ENCODE measurements around the gene TTC3. TPM values are rescaled to one million over a fixed set of nuclear protein-coding genes. Genes with fewer than 3 reads are reported as not detected.
A peak's percentile ranks its signal among the peaks of the same experiment; 100 is the strongest.

TTC3 gene
- total RNA-seq, 1 donor from 2014 or later = 223 TPM

DNA sequence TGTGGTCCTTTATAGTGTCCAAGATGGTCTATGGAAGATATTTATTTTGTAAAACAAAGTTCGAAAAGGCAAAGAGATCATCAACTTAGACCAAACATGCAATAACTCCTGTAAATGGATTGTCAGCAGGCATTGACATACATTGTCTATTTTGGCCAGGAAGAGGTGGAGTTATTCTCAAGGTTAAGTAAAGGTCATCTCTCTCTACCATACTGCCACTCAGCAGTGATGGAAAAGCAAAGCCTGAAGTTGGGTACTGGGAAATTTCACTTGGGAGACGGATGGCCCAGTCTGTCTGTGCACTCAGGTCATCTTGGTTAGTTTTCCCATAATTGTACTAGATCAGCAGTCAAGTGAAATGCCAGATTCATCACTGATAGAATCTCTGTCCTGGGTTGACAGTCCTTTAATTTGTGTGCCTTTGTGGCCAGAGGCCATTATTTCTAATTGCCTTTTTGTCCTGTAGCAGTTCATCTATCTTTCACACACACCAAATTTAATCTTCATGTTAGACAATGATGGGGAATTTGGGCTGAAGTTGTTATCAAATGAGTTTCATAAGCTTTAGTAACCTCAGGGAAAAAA is 17.7 kb upstream of the TTC3 start:
- no peak for TF ChIP-seq EZH2 (IDR thresholded peaks at IDR 0.05; ENCODE audit: insufficient read depth, low read length)
- TF ChIP-seq, protein P1, sequence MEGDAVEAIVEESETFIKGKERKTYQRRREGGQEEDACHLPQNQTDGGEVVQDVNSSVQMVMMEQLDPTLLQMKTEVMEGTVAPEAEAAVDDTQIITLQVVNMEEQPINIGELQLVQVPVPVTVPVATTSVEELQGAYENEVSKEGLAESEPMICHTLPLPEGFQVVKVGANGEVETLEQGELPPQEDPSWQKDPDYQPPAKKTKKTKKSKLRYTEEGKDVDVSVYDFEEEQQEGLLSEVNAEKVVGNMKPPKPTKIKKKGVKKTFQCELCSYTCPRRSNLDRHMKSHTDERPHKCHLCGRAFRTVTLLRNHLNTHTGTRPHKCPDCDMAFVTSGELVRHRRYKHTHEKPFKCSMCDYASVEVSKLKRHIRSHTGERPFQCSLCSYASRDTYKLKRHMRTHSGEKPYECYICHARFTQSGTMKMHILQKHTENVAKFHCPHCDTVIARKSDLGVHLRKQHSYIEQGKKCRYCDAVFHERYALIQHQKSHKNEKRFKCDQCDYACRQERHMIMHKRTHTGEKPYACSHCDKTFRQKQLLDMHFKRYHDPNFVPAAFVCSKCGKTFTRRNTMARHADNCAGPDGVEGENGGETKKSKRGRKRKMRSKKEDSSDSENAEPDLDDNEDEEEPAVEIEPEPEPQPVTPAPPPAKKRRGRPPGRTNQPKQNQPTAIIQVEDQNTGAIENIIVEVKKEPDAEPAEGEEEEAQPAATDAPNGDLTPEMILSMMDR (IDR thresholded peaks at IDR 0.05; ENCODE audit: insufficient read depth, low read depth, low read length) = no peak
- H3K79me2 ChIP-seq (ENCODE audit: insufficient read depth, low read length) = no peaks in the 10 kb centered on the region
- DNase-seq (ENCODE audit: low read depth) (no peak), FAIRE-seq (no peak)
- no peaks in the 10 kb centered on the region for H3K9me3 ChIP-seq (ENCODE audit: insufficient read depth, low read depth, low read length)
- no peak overlapping the region for H3K27ac ChIP-seq (ENCODE audit: low read depth, low read length)
- Mint-ChIP-seq H3K4me1 (ENCODE audit: low read depth, unreplicated experiment) (peaks cover 5% of the 10 kb centered on the region), H3K27me3 (ENCODE audit: low read depth, unreplicated experiment) (peaks cover 2% of the 10 kb centered on the region), H3K27ac (ENCODE audit: unreplicated experiment) (no peak overlapping the region), H3K9me3 (ENCODE audit: unreplicated experiment) (peaks cover 8% of the 10 kb centered on the region), H3K36me3 (ENCODE audit: low read depth, unreplicated experiment) (no peaks in the 10 kb centered on the region), H3K4me3 (ENCODE audit: unreplicated experiment) (no peak overlapping the region)
- no peak overlapping the region for H3K9ac ChIP-seq (ENCODE audit: low read length)
- peaks cover 5% of the 10 kb centered on the region for H3K4me1 ChIP-seq (ENCODE audit: insufficient read depth, low read length)
- H3K36me3 ChIP-seq (ENCODE audit: insufficient read depth, low read length) = no peaks in the 10 kb centered on the region
- H3K4me2 ChIP-seq (ENCODE audit: low read length) = no peak overlapping the region
- H3K27me3 ChIP-seq (ENCODE audit: insufficient read depth, low read length) = no peaks in the 10 kb centered on the region
- H4K20me1 ChIP-seq (ENCODE audit: insufficient read depth, low read length) = no peaks in the 10 kb centered on the region
- no peak overlapping the region for H3K4me3 ChIP-seq (ENCODE audit: insufficient read depth, low read depth, low read length)
- H2AFZ ChIP-seq (ENCODE audit: low read depth, low read length) = no peak overlapping the region

DNA sequence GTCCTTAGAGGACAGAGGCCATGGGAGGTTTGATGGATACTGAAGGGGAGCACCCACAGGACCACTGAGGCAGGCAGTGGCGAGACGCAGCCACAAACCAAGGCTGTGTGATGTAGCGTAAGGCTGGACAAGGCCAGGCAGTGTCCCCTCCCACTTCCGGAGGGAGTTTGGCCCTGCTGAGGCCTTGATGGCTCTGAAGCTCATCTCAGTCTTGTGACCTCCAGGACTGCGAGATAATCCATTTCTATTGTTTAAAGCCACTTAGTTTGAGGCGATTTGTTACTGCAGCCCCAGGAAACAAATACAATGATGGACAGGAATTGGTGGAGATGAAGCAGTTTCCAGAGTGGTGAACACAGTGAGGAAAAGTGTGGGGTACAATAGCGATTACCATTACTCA is 15.4 kb upstream of the TTC3 start:
- H2AFZ ChIP-seq (ENCODE audit: low read depth, low read length) = no peak overlapping the region
- H3K4me2 ChIP-seq (ENCODE audit: low read length) = no peak overlapping the region
- no peak overlapping the region for H3K4me3 Mint-ChIP-seq (ENCODE audit: unreplicated experiment)
- no peak overlapping the region for H3K9ac ChIP-seq (ENCODE audit: low read length)
- no peak overlapping the region for H3K27ac Mint-ChIP-seq (ENCODE audit: unreplicated experiment)
- no peak for TF ChIP-seq EZH2 (IDR thresholded peaks at IDR 0.05; ENCODE audit: insufficient read depth, low read length)
- TF ChIP-seq, protein P1 (IDR thresholded peaks at IDR 0.05; ENCODE audit: insufficient read depth, low read depth, low read length) = no peak
- H3K27ac ChIP-seq (ENCODE audit: low read depth, low read length) = no peak overlapping the region
- peaks cover 21% of the 10 kb centered on the region for H3K4me1 ChIP-seq (ENCODE audit: insufficient read depth, low read length)
- FAIRE-seq (no peak), DNase-seq (ENCODE audit: low read depth) (no peak)
- H3K36me3 Mint-ChIP-seq (ENCODE audit: low read depth, unreplicated experiment) = no peaks in the 10 kb centered on the region
- H3K9me3 Mint-ChIP-seq (ENCODE audit: unreplicated experiment) = peaks cover 8% of the 10 kb centered on the region
- H3K9me3 ChIP-seq (ENCODE audit: insufficient read depth, low read depth, low read length) = no peaks in the 10 kb centered on the region
- no peaks in the 10 kb centered on the region for H3K36me3 ChIP-seq (ENCODE audit: insufficient read depth, low read length)
- H3K27me3 Mint-ChIP-seq (ENCODE audit: low read depth, unreplicated experiment) = peaks cover 2% of the 10 kb centered on the region
- no peak overlapping the region for H3K4me3 ChIP-seq (ENCODE audit: insufficient read depth, low read depth, low read length)
- H3K27me3 ChIP-seq (ENCODE audit: insufficient read depth, low read length) = no peaks in the 10 kb centered on the region
- no peaks in the 10 kb centered on the region for H4K20me1 ChIP-seq (ENCODE audit: insufficient read depth, low read length)
- peaks cover 16% of the 10 kb centered on the region for H3K4me1 Mint-ChIP-seq (ENCODE audit: low read depth, unreplicated experiment)
- no peaks in the 10 kb centered on the region for H3K79me2 ChIP-seq (ENCODE audit: insufficient read depth, low read length)

DNA sequence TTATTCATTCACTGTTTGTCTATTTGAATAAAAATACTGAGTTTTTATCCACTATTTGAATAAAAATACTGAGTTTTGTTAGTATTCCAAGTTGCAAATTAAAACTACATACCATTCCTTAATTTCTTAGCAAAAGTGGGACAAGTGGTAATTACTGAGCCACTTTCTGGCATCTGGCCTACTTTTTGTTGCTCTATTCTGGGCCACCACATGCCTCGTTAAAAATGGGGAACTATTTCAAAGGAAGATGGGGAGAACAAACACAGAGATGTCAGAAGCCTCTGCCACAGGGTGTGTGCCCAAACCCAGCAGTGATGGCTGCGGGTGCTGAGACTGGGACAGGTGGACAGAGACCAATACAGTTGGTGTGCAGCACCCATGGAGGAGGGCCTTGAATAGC is 14.8 kb upstream of the TTC3 start:
- peaks cover 21% of the 10 kb centered on the region for H3K4me1 ChIP-seq (ENCODE audit: insufficient read depth, low read length)
- peaks cover 8% of the 10 kb centered on the region for H3K9me3 Mint-ChIP-seq (ENCODE audit: unreplicated experiment)

More for the DNA sequence above, 14.8 kb upstream of the TTC3 start:
- no peak overlapping the region for H3K4me3 ChIP-seq (ENCODE audit: insufficient read depth, low read depth, low read length)
- no peaks in the 10 kb centered on the region for H3K36me3 ChIP-seq (ENCODE audit: insufficient read depth, low read length)
- no peak for TF ChIP-seq EZH2 (IDR thresholded peaks at IDR 0.05; ENCODE audit: insufficient read depth, low read length)
- TF ChIP-seq, protein P1 (IDR thresholded peaks at IDR 0.05; ENCODE audit: insufficient read depth, low read depth, low read length) = no peak
- no peak for DNase-seq (ENCODE audit: low read depth)
- H3K79me2 ChIP-seq (ENCODE audit: insufficient read depth, low read length) = no peaks in the 10 kb centered on the region
- no peak for FAIRE-seq
- peaks cover 2% of the 10 kb centered on the region for H3K27me3 Mint-ChIP-seq (ENCODE audit: low read depth, unreplicated experiment)
- no peaks in the 10 kb centered on the region for H4K20me1 ChIP-seq (ENCODE audit: insufficient read depth, low read length)
- H3K27ac Mint-ChIP-seq (ENCODE audit: unreplicated experiment) = peak overlapping the region; percentile 69
- H3K9me3 ChIP-seq (ENCODE audit: insufficient read depth, low read depth, low read length) = no peaks in the 10 kb centered on the region
- no peaks in the 10 kb centered on the region for H3K36me3 Mint-ChIP-seq (ENCODE audit: low read depth, unreplicated experiment)
- H3K9ac ChIP-seq (ENCODE audit: low read length) = no peak overlapping the region
- H3K4me3 Mint-ChIP-seq (ENCODE audit: unreplicated experiment) = no peak overlapping the region
- no peak overlapping the region for H3K4me2 ChIP-seq (ENCODE audit: low read length)
- no peak overlapping the region for H2AFZ ChIP-seq (ENCODE audit: low read depth, low read length)
- no peak overlapping the region for H3K27ac ChIP-seq (ENCODE audit: low read depth, low read length)
- no peaks in the 10 kb centered on the region for H3K27me3 ChIP-seq (ENCODE audit: insufficient read depth, low read length)
- H3K4me1 Mint-ChIP-seq (ENCODE audit: low read depth, unreplicated experiment) = peaks cover 20% of the 10 kb centered on the region
